Peyer's patch (tissue), 4 donors: ENCODE results near the gene MRPS31. TPM values are rescaled to one million over a fixed set of nuclear protein-coding genes. Genes with fewer than 3 reads are reported as not detected.
"Not testable (repeated sequence)": the region's sequence is repeated elsewhere in the genome, so short reads cannot be mapped to it uniquely, and the experiment has no call there.

Source experiments
- DNase-seq, 3 donors: peaks; one replicate each; pipeline ENCODE4 v3.0.0-alpha.2; 2017 to 2019
- H3K27ac ChIP-seq, 4 donors: fragments of 200-600 bp; sonication (generic); one replicate each; pipeline ENCODE4 v1.5.1; 2016 to 2019
- H3K27me3 ChIP-seq, 2 donors: fragments of 200-600 bp; sonication (generic); one replicate each; pipeline ENCODE4 v1.5.1; 2019
- H3K36me3 ChIP-seq, 3 donors: fragments of 200-600 bp; sonication (generic); one replicate each; pipeline ENCODE4 v1.5.1; 2016 to 2019
- H3K4me1 ChIP-seq, 4 donors: fragments of 200-600 bp; sonication (generic); one replicate each; pipeline ENCODE4 v1.5.1; 2016 to 2019
- H3K4me3 ChIP-seq, 4 donors: fragments of 200-600 bp; sonication (generic); 1 replicate in 3 of 4; 2 replicates in 1 of 4; pipeline ENCODE4 v1.5.1; 2016 to 2019; ENCODE audit warnings: mild to moderate bottlenecking in 1 of 4
- H3K9me3 ChIP-seq, 4 donors: fragments of 200-600 bp; sonication (generic); one replicate each; pipeline ENCODE4 v1.5.1; 2016 to 2019; ENCODE audit warnings: mild to moderate bottlenecking in 1 of 4
- POLR2A ChIP-seq, 2 donors: fragments of 450-650 bp; IDR thresholded peaks; one replicate each; pipeline ENCODE4 v1.5.1; 2017; ENCODE audit warnings: antibody characterized with exemption in 2 of 2, mild to moderate bottlenecking in 2 of 2, moderate library complexity in 2 of 2
- total RNA-seq, 4 donors: library from RNA; depleted of rRNA; stranded (reverse); fragments of >200 nt; gene quantifications; one replicate each; pipeline ENCODE4 v1.1.0, GENCODE V29; 2016
- TF ChIP-seq, protein P1 (sequence below), 6 experiments: fragments of 450-650 bp in 4 of 6; fragments of 200-600 bp in 2 of 6; sonication (generic) in 1 of 6; IDR thresholded peaks; one replicate each; pipeline ENCODE4 v1.5.1; 2017 to 2019; ENCODE audit warnings: antibody characterized with exemption in 6 of 6, mild to moderate bottlenecking in 3 of 6, moderate library complexity in 1 of 6

MRPS31 gene
- total RNA-seq, 4 donors from 2014 or later = 12.4 to 26.8 (median 18.9) TPM

DNA sequence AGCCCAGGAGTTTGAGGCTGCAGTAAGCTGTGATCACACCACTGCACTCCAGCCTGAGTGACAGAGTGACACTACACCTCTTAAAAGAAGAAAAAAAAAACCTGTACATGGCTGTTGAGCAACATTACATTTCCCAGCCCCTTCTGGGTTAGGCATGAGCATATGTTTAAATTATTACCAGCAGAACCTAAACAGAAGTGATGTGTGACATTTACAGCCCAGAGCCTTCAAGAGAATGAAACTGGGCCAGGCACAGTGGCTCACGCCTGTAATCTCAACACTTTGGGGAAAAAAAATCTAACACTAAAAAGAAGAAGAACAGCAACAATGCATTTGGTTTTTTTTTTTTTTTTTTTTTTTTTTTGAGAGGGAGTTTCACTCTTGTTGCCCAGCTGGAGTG lies 38.3 kb downstream of the MRPS31 start:
- TF ChIP-seq, protein P1, sequence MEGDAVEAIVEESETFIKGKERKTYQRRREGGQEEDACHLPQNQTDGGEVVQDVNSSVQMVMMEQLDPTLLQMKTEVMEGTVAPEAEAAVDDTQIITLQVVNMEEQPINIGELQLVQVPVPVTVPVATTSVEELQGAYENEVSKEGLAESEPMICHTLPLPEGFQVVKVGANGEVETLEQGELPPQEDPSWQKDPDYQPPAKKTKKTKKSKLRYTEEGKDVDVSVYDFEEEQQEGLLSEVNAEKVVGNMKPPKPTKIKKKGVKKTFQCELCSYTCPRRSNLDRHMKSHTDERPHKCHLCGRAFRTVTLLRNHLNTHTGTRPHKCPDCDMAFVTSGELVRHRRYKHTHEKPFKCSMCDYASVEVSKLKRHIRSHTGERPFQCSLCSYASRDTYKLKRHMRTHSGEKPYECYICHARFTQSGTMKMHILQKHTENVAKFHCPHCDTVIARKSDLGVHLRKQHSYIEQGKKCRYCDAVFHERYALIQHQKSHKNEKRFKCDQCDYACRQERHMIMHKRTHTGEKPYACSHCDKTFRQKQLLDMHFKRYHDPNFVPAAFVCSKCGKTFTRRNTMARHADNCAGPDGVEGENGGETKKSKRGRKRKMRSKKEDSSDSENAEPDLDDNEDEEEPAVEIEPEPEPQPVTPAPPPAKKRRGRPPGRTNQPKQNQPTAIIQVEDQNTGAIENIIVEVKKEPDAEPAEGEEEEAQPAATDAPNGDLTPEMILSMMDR (IDR thresholded peaks at IDR 0.05) = no peak
- no peak for TF ChIP-seq POLR2A (IDR thresholded peaks at IDR 0.05)

DNA sequence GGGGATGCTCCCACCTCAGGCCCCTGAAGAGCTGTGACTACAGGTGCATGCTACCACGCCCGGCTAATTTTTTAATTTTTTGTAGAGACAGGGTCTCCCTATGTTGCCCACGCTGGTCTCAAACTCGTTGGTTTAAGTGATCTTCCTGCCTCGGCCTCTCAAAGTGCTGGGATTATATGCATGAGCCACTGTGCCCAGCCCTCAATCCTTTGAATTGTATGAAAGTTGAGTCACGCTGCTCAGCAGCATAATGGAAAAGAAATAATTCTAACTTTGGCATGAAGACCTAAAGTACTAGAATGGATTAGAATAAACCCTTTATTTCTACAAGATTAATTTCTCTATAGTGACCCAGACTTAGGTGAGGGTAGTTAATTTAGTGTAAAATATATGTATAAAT lies 42.4 kb downstream of the MRPS31 start:
- no peak overlapping the region for H3K4me3 ChIP-seq
- H3K9me3 ChIP-seq = no peaks in the 10 kb centered on the region
- no peaks in the 10 kb centered on the region for H3K27me3 ChIP-seq
- H3K36me3 ChIP-seq = peaks cover 0 to 24% (median 0%) of the 10 kb centered on the region in 3 donors
- no peak for DNase-seq
- TF ChIP-seq POLR2A (IDR thresholded peaks at IDR 0.05) = no peak
- TF ChIP-seq, protein P1 (IDR thresholded peaks at IDR 0.05) = no peak
- H3K27ac ChIP-seq = no peak overlapping the region
- no peaks in the 10 kb centered on the region for H3K4me1 ChIP-seq

More for the DNA sequence above, 38.3 kb downstream of the MRPS31 start:
- H3K27me3 ChIP-seq = no peaks in the 10 kb centered on the region
- no peak overlapping the region for H3K4me3 ChIP-seq
- H3K9me3 ChIP-seq = no peaks in the 10 kb centered on the region
- H3K36me3 ChIP-seq = peaks cover 0 to 21% (median 0%) of the 10 kb centered on the region in 3 donors
- no peak for DNase-seq
- H3K27ac ChIP-seq = no peak overlapping the region
- H3K4me1 ChIP-seq = no peaks in the 10 kb centered on the region

DNA sequence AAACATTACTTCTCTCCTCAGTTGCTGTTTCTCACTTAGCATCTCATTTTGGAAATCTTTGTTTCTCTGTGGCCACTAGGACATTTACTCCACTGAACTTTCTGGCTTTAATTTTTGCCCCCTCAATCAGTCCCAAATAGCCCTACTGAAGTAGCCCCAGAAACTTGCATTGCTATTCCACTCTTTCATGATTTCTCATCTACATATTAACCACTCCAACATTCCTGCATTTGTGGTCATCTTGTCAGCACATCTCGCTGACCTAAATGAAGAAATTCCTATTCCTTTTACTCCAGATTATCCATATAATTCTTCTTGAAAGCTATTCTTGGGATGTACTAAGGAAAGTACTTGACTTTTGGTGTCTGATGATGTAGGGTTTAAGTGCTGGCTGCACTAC lies 56.6 kb downstream of the MRPS31 start:
- H3K9me3 ChIP-seq, H3K4me1 ChIP-seq: not testable (repeated sequence)
- peaks cover 0 to 34% (median 0%) of the 10 kb centered on the region in 3 donors for H3K36me3 ChIP-seq

DNA sequence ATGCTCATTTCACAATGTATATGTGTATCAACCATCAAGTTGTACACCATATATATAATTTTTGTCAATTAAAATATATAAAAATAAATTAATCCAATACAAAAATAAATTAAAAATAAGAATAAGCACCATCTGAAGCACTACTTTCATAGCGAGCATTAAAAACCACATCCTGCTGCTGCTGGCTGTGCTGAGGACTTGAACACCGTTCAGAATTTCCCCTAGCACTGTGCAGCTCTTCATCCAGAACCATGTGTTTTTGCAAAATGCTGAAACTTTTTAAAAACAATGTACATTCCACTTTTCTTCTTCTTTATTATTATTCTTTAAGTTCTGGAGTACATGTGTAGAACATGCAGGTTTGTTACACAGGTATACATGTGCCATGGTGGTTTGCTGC lies 64.6 kb downstream of the MRPS31 start:
- DNase-seq = no peak

More for the DNA sequence above, 56.6 kb downstream of the MRPS31 start:
- H3K4me3 ChIP-seq, DNase-seq, H3K27ac ChIP-seq, H3K27me3 ChIP-seq: not testable (repeated sequence)

DNA sequence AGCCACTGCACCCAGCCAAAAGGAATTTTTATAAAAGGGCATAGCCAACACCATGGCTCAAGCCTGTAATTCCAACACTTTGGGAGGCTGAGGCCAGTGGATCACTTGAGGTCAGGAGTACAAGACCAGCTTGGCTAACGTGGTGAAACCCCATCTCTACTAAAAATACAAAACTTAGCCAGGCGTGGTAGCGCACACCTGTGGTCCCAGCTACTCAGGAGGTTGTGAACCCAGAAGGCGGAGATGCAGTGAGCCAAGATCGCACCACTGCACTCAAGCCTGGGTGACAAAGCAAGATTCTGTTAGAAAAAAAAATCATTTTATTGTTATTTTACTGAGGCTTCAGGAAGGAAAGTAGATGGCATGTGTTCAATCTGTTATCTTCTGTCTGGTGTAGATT lies 73.3 kb downstream of the MRPS31 start:
- Histone ChIP-seq H3K36me3 (no peaks in the 10 kb centered on the region), H3K4me1 (no peaks in the 10 kb centered on the region), H3K4me3 (no peak overlapping the region), H3K27ac (no peak overlapping the region), H3K27me3 (no peaks in the 10 kb centered on the region), H3K9me3 (no peaks in the 10 kb centered on the region)
- TF ChIP-seq, protein P1 (IDR thresholded peaks at IDR 0.05) = no peak
- no peak for TF ChIP-seq POLR2A (IDR thresholded peaks at IDR 0.05)
- DNase-seq = no peak

More for the DNA sequence above, 64.6 kb downstream of the MRPS31 start:
- Histone ChIP-seq H3K27me3 (no peaks in the 10 kb centered on the region), H3K4me3 (no peak overlapping the region), H3K9me3 (peaks cover 0 to 3% (median 0%) of the 10 kb centered on the region in 4 donors), H3K4me1 (no peaks in the 10 kb centered on the region), H3K36me3 (no peaks in the 10 kb centered on the region), H3K27ac (no peak overlapping the region)
- TF ChIP-seq, protein P1 (IDR thresholded peaks at IDR 0.05) = no peak
- TF ChIP-seq POLR2A (IDR thresholded peaks at IDR 0.05) = no peak

DNA sequence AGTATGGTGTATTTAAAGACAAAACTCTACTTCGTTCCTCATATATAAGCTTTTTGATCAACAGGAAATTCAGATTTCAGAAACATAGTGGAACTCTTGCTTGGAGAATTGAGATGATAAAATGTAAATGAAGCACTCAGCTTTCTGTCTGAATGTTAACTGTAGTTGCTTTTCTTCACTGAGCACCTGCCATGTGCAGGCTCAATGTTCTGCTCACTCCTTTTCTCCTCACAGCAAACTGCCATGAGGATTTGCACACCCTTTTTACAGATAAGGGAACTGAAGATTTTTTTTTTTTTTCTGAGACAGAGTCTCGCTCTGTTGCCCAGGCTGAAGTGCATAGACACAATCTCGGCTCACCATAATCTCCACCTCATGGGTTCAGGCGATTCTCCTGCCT lies 76.6 kb downstream of the MRPS31 start:
- no peak for DNase-seq
- Histone ChIP-seq H3K36me3 (no peaks in the 10 kb centered on the region), H3K27me3 (no peaks in the 10 kb centered on the region), H3K4me1 (no peaks in the 10 kb centered on the region), H3K9me3 (no peaks in the 10 kb centered on the region), H3K27ac (no peak overlapping the region), H3K4me3 (no peak overlapping the region)
- TF ChIP-seq, protein P1 (IDR thresholded peaks at IDR 0.05) = no peak
- TF ChIP-seq POLR2A (IDR thresholded peaks at IDR 0.05) = no peak
